Fibroblast of skin of left quadriceps (primary cell): ENCODE results near the gene GRAMD1A.
A peak's percentile ranks its signal among the peaks of the same experiment; 100 is the strongest.
"Not testable (repeated sequence)": the region's sequence is repeated elsewhere in the genome, so short reads cannot be mapped to it uniquely, and the experiment has no call there.

Experiments
- DNase-seq, 2 experiments: peaks; one replicate each; pipeline ENCODE4 v3.0.0-alpha.2; 2013; ENCODE audit warnings: low read depth in 2 of 2

The GRAMD1A gene

GRCh38 chr19:35018379-35018778 is 18.3 kb downstream of the GRAMD1A start:
- no peak for DNase-seq

GRCh38 chr19:35019144-35019543 is 19.0 kb downstream of the GRAMD1A start:
- DNase-seq = no peak

GRCh38 chr19:35021016-35021415 is 20.9 kb downstream of the GRAMD1A start:
- DNase-seq = no peak

GRCh38 chr19:35021596-35021995 is 21.5 kb downstream of the GRAMD1A start:
- DNase-seq = no peak

- no peak for DNase-seq
Observed at GRCh38 chr19:35022460-35022859, 22.3 kb downstream of the GRAMD1A start.

- no peak for DNase-seq
Observed at GRCh38 chr19:35023428-35023827, 23.3 kb downstream of the GRAMD1A start.

GRCh38 chr19:35024095-35024494 is 24.0 kb downstream of the GRAMD1A start:
- DNase-seq = no peak

- DNase-seq = no peak
Observed at GRCh38 chr19:35025969-35026368, 25.8 kb downstream of the GRAMD1A start.

GRCh38 chr19:35026418-35026817 is 26.3 kb downstream of the GRAMD1A start:
- no peak for DNase-seq

- DNase-seq = no peak
Observed at GRCh38 chr19:35027009-35027408, 26.9 kb downstream of the GRAMD1A start.

- no peak for DNase-seq
Observed at GRCh38 chr19:35027851-35028599, 27.9 kb downstream of the GRAMD1A start.

GRCh38 chr19:35028600-35028885 is 28.4 kb downstream of the GRAMD1A start:
- DNase-seq = not testable (repeated sequence)

GRCh38 chr19:35029275-35029736 is 29.2 kb downstream of the GRAMD1A start:
- DNase-seq = not testable (repeated sequence)

GRCh38 chr19:35029737-35030256 is 29.7 kb downstream of the GRAMD1A start:
- DNase-seq = no peak

- peak; percentile 36 to 40 for DNase-seq
Observed at GRCh38 chr19:35030257-35031071, 30.3 kb downstream of the GRAMD1A start, which contains the start of gene SCN1B. SCN1B (plus strand) TSS chr19:35030470; CDS start chr19:35030821, 351 bp downstream.

- no peak for DNase-seq
Observed at GRCh38 chr19:35031072-35031881, 31.2 kb downstream of the GRAMD1A start.

- no peak for DNase-seq
Observed at GRCh38 chr19:35032356-35032865, 32.3 kb downstream of the GRAMD1A start.

- DNase-seq = no peak
Observed at GRCh38 chr19:35033067-35034004, 33.2 kb downstream of the GRAMD1A start.

GRCh38 chr19:35034005-35034502 is 33.9 kb downstream of the GRAMD1A start:
- DNase-seq = no peak
